Vagina (tissue), 2 donors: ENCODE results near the gene SHC1. TPM values are rescaled to one million over a fixed set of nuclear protein-coding genes. Genes with fewer than 3 reads are reported as not detected.

ENCODE experiments used
- DNase-seq, 2 donors: peaks; one replicate each; pipeline ENCODE4 v3.0.0-alpha.2; 2017; ENCODE audit errors: extremely low spot score in 2 of 2
- H3K27ac ChIP-seq: fragments of 200-600 bp; sonication (generic); one replicate; pipeline ENCODE4 v1.5.1; 2019
- H3K27me3 ChIP-seq: fragments of 200-600 bp; sonication (generic); one replicate; pipeline ENCODE4 v1.5.1; 2019
- H3K36me3 ChIP-seq, 2 donors: fragments of 200-600 bp; sonication (generic); one replicate each; pipeline ENCODE4 v1.5.1; 2017 to 2019
- H3K4me1 ChIP-seq: fragments of 200-600 bp; sonication (generic); one replicate; pipeline ENCODE4 v1.5.1; 2019
- H3K4me3 ChIP-seq, 2 donors: fragments of 200-600 bp; sonication (generic); 1 replicate in 1 of 2; 2 replicates in 1 of 2; pipeline ENCODE4 v1.5.1; 2016 to 2019
- H3K9me3 ChIP-seq: fragments of 200-600 bp; sonication (generic); one replicate; pipeline ENCODE4 v1.5.1; 2019
- CTCF ChIP-seq, 3 experiments: fragments of 450-650 bp in 2 of 3; fragments of 200-600 bp in 1 of 3; sonication (generic) in 1 of 3; IDR thresholded peaks; one replicate each; pipeline ENCODE4 v1.5.1; 2017 to 2019; ENCODE audit warnings: antibody characterized with exemption in 3 of 3, mild to moderate bottlenecking in 2 of 3, moderate library complexity in 2 of 3
- POLR2A ChIP-seq, 2 donors: fragments of 450-650 bp; IDR thresholded peaks; one replicate each; pipeline ENCODE4 v1.6.1; 2017; ENCODE audit warnings: antibody characterized with exemption in 2 of 2, mild to moderate bottlenecking in 2 of 2, moderate library complexity in 2 of 2
- POLR2AphosphoS5 ChIP-seq, 2 donors: sonication (generic); formaldehyde crosslinking; IDR thresholded peaks; one replicate each; pipeline ENCODE4 v1.9.0; 2017; ENCODE audit warnings: antibody characterized with exemption in 2 of 2, mild to moderate bottlenecking in 2 of 2, low read depth in 1 of 2; ENCODE audit not compliant: insufficient read depth in 1 of 2
- intact Hi-C: fragments of 100-400 bp; cut with DNase I; formaldehyde crosslinking; loops from one replicate; pipeline ENCODE4 v1.15.1; 2023
- total RNA-seq: library from RNA; depleted of rRNA; stranded (reverse); fragments of >200 nt; gene quantifications from one replicate; pipeline ENCODE4 v1.2.3, GENCODE V29; 2016

Gene SHC1
- total RNA-seq, 1 donor from 2014 or later = 110 TPM

DNA sequence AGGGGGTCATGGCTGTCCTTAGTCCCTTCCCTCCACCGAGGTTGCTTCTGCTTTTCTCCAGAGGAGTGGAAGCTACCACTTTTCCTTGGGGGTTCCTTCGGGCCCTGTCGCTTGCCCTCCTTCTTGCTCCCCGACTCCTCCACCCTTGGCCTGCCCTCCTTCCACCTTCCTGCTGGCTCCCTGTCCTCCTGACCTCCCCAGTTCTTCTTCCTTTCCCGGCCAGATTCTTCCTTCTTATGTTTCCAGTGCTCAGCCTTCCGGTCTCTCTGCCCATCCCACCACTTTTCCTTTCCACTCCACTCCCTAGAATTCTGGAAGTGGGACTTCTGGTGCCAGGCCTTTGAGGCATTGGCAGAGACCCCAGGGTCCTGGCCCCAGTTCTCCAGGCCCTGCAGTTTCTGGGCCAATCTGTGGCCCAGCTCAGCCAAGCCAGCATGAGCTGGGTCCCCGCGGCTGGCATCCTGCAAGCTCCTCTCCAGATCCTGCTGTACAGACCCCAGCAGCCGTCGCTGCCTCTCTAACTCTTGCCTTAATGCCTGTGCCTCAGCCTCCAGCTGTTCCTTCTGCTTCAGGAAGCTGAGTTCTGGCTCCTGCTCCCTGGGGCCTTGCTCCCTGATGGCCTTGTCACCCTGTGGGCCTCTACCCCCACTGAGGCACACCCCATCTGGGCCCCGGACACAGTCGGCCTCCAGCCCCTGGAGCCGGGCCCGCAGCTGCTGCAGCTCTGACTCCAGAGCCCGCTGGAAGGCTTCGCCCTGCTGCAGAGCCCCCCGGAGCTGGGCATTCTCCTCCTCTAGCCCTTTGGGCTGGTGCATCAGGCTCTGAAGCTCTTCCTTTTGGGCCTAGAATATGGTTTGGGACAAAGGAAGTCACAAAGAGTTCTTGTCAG lies 24.3 kb downstream of the SHC1 start:
- DNase-seq = no peak
- Histone ChIP-seq H3K27me3 (no peaks in the 10 kb centered on the region), H3K27ac (no peak overlapping the region), H3K9me3 (no peaks in the 10 kb centered on the region), H3K4me3 (no peak overlapping the region), H3K36me3 (peaks cover 0 to 26% of the 10 kb centered on the region in 2 donors), H3K4me1 (peaks cover 32% of the 10 kb centered on the region)
- TF ChIP-seq CTCF (IDR thresholded peaks at IDR 0.05) (no peak), POLR2A (IDR thresholded peaks at IDR 0.05) (no peak), POLR2AphosphoS5 (IDR thresholded peaks at IDR 0.05; ENCODE audit: insufficient read depth in 1 of 2, low read depth in 1 of 2) (no peak)
- intact Hi-C loops = no loop called here

GRCh38 chr1:154945160-154945961 lies 25.2 kb downstream of the SHC1 start:
- Histone ChIP-seq H3K27me3 (no peaks in the 10 kb centered on the region), H3K36me3 (peaks cover 0 to 19% of the 10 kb centered on the region in 2 donors), H3K9me3 (no peaks in the 10 kb centered on the region), H3K27ac (no peak overlapping the region), H3K4me3 (no peak overlapping the region), H3K4me1 (peaks cover 41% of the 10 kb centered on the region)
- intact Hi-C loops = no loop called here
- TF ChIP-seq POLR2A (IDR thresholded peaks at IDR 0.05) (no peak), CTCF (IDR thresholded peaks at IDR 0.05) (no peak), POLR2AphosphoS5 (IDR thresholded peaks at IDR 0.05; ENCODE audit: insufficient read depth in 1 of 2, low read depth in 1 of 2) (no peak)
- no peak for DNase-seq

GRCh38 chr1:154944401-154945159 lies 26.0 kb downstream of the SHC1 start:
- no peaks in the 10 kb centered on the region for H3K9me3 ChIP-seq
- H3K4me1 ChIP-seq = peaks cover 49% of the 10 kb centered on the region
- intact Hi-C loops = no loop called here
- H3K27me3 ChIP-seq = no peaks in the 10 kb centered on the region
- DNase-seq = no peak
- peak overlapping the region; percentile 99 for H3K27ac ChIP-seq
- H3K4me3 ChIP-seq = no peak overlapping the region
- TF ChIP-seq POLR2AphosphoS5 (IDR thresholded peaks at IDR 0.05; ENCODE audit: insufficient read depth in 1 of 2, low read depth in 1 of 2) = no peak
- TF ChIP-seq CTCF (IDR thresholded peaks at IDR 0.05) = no peak
- TF ChIP-seq POLR2A (IDR thresholded peaks at IDR 0.05) = no peak
- peaks cover 0 to 19% of the 10 kb centered on the region in 2 donors for H3K36me3 ChIP-seq

GRCh38 chr1:154943649-154944400 lies 26.7 kb downstream of the SHC1 start:
- peak in 1 of 2 donors; percentile 10 for TF ChIP-seq POLR2AphosphoS5 (IDR thresholded peaks at IDR 0.05; ENCODE audit: insufficient read depth in 1 of 2, low read depth in 1 of 2)
- peak in 2 of 3 experiments; percentile 49 to 54 for TF ChIP-seq CTCF (IDR thresholded peaks at IDR 0.05)
- TF ChIP-seq POLR2A (IDR thresholded peaks at IDR 0.05) = no peak
- Histone ChIP-seq H3K36me3 (peaks cover 0 to 19% of the 10 kb centered on the region in 2 donors), H3K4me1 (peaks cover 56% of the 10 kb centered on the region), H3K27ac (peak overlapping the region; percentile 99), H3K9me3 (no peaks in the 10 kb centered on the region), H3K27me3 (no peaks in the 10 kb centered on the region), H3K4me3 (no peak overlapping the region)
- DNase-seq = no peak
- intact Hi-C loops = no loop called here
